WTC11 (cell line): ENCODE results near the gene TANC1. TPM values are rescaled to one million over a fixed set of nuclear protein-coding genes. Genes with fewer than 3 reads are reported as not detected.

ENCODE experiments used
- ATAC-seq: fragments of 200-7000 bp; cut with Tn5 transposase; 2 replicates; pipeline ENCODE4 v1.10.0; 2021; ENCODE audit warnings: mild to moderate bottlenecking, moderate library complexity
- CTCF ChIA-PET: fragments of 300-600 bp; sonication (Branson Sonifier 250); formaldehyde crosslinking; loops from one replicate; lab custom pipeline; 2021; ENCODE audit warnings: antibody characterized with exemption; lab: Charles Lee
- POLR2A ChIA-PET: fragments of 350-600 bp; sonication (Branson Sonifier 250); formaldehyde crosslinking; loops from one replicate; lab custom pipeline; 2021; ENCODE audit warnings: antibody characterized with exemption; lab: Charles Lee
- DNase-seq: peaks from one replicate; pipeline ENCODE4 v3.0.0; 2021; ENCODE audit warnings: low spot score
- H3K27ac Mint-ChIP-seq: 2 replicates; pipeline ENCODE4 v1.8.0; 2021; ENCODE audit warnings: mixed read lengths
- H3K27me3 Mint-ChIP-seq: 2 replicates; pipeline ENCODE4 v1.8.0; 2021; ENCODE audit warnings: low read depth, mild to moderate bottlenecking, moderate library complexity, mixed read lengths
- H3K36me3 Mint-ChIP-seq: 2 replicates; pipeline ENCODE4 v1.8.0; 2021; ENCODE audit warnings: mixed read lengths
- H3K4me1 Mint-ChIP-seq: 2 replicates; pipeline ENCODE4 v1.8.0; 2022; ENCODE audit warnings: mixed read lengths
- H3K4me3 Mint-ChIP-seq: 2 replicates; pipeline ENCODE4 v1.8.0; 2021; ENCODE audit warnings: mild to moderate bottlenecking, moderate library complexity, mixed read lengths
- H3K9me3 Mint-ChIP-seq: 2 replicates; pipeline ENCODE4 v1.8.0; 2021; ENCODE audit warnings: mixed read lengths
- ATF1 ChIP-seq: sonication (generic); formaldehyde crosslinking; IDR thresholded peaks from 2 replicates; pipeline ENCODE4 v1.8.1; 2023; ENCODE audit warnings: mild to moderate bottlenecking, moderate library complexity, missing genetic modification reagents
- FOXJ3 ChIP-seq: sonication (generic); formaldehyde crosslinking; IDR thresholded peaks from 2 replicates; pipeline ENCODE4 v1.9.0; 2021; ENCODE audit warnings: missing genetic modification reagents, mild to moderate bottlenecking, borderline replicate concordance
- GABPB1 ChIP-seq: sonication (generic); formaldehyde crosslinking; IDR thresholded peaks from 2 replicates; pipeline ENCODE4 v1.8.1; 2023; ENCODE audit warnings: mild to moderate bottlenecking, missing genetic modification reagents
- GRHL2 ChIP-seq: fragments of 250-450 bp; sonication (Bioruptor Pico); IDR thresholded peaks from 2 replicates; pipeline ENCODE4 v1.8.0; 2022; ENCODE audit warnings: mild to moderate bottlenecking, moderate library complexity; ENCODE audit not compliant: insufficient replicate concordance, severe bottlenecking
- ZNF396 ChIP-seq: fragments of 250-450 bp; sonication (Bioruptor Pico); IDR thresholded peaks from 2 replicates; pipeline ENCODE4 v1.8.0; 2021; ENCODE audit warnings: mild to moderate bottlenecking, moderate library complexity, borderline replicate concordance
- total RNA-seq: library from RNA; stranded (reverse); gene quantifications from 3 replicates; pipeline ENCODE4 v1.2.3, GENCODE V29; 2021
- TF ChIP-seq, protein P1 (sequence below): sonication (generic); formaldehyde crosslinking; IDR thresholded peaks from 2 replicates; pipeline ENCODE4 v1.8.1; 2022; ENCODE audit warnings: missing genetic modification reagents, borderline replicate concordance
- TF ChIP-seq, protein P2 (sequence below): fragments of 250-450 bp; sonication (Bioruptor Pico); conservative IDR thresholded peaks from 2 replicates; pipeline ENCODE4 v1.9.0; 2021; ENCODE audit warnings: mild to moderate bottlenecking
- TF ChIP-seq, protein P3 (sequence below): sonication (generic); formaldehyde crosslinking; IDR thresholded peaks from 2 replicates; pipeline ENCODE4 v1.8.0; 2022; ENCODE audit warnings: missing genetic modification reagents
- TF ChIP-seq, protein P4 (sequence below): fragments of 250-450 bp; sonication (Bioruptor Pico); IDR thresholded peaks from 2 replicates; pipeline ENCODE4 v1.9.0; 2021; ENCODE audit warnings: mild to moderate bottlenecking, borderline replicate concordance
- TF ChIP-seq, protein P5 (sequence below): sonication (generic); formaldehyde crosslinking; IDR thresholded peaks from 2 replicates; pipeline ENCODE4 v1.8.1; 2023; ENCODE audit warnings: mild to moderate bottlenecking, missing genetic modification reagents, moderate library complexity
- TF ChIP-seq, protein P6 (sequence below): sonication (generic); formaldehyde crosslinking; IDR thresholded peaks from 2 replicates; pipeline ENCODE4 v1.8.0; 2023; ENCODE audit warnings: mild to moderate bottlenecking, missing genetic modification reagents
- TF ChIP-seq, protein P7 (sequence below): sonication (generic); formaldehyde crosslinking; IDR thresholded peaks from 2 replicates; pipeline ENCODE4 v1.8.0; 2022; ENCODE audit warnings: mild to moderate bottlenecking, missing genetic modification reagents
- TF ChIP-seq, protein P8 (sequence below): sonication (generic); formaldehyde crosslinking; IDR thresholded peaks from 2 replicates; pipeline ENCODE4 v1.8.1; 2023; ENCODE audit warnings: mild to moderate bottlenecking, missing genetic modification reagents, borderline replicate concordance

TANC1 gene
- total RNA-seq, 1 experiment from 2014 or later, result 11.6 TPM

DNA sequence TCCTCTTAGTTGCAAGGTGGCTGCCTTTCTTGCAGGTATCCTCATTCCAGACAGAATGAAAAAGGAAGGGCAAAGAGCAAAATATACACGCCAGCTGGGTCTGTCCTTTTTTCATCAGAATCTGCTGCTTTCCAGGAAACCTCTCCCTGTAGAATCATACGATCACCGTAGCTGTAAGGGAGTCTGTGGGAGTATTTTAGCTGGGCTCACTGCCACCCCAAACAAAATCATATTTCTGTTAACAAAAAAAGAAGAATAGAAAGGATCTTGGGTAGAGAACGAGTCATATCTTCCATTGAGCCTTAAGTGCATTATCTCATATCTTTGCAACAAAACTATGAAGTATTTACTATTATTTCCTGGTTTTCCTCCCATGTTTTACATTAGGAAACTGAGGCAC lies 15.0 kb upstream of the TANC1 start:
- no peak for TF ChIP-seq GRHL2 (CRISPR knock-in tag)
- TF ChIP-seq, protein P1, sequence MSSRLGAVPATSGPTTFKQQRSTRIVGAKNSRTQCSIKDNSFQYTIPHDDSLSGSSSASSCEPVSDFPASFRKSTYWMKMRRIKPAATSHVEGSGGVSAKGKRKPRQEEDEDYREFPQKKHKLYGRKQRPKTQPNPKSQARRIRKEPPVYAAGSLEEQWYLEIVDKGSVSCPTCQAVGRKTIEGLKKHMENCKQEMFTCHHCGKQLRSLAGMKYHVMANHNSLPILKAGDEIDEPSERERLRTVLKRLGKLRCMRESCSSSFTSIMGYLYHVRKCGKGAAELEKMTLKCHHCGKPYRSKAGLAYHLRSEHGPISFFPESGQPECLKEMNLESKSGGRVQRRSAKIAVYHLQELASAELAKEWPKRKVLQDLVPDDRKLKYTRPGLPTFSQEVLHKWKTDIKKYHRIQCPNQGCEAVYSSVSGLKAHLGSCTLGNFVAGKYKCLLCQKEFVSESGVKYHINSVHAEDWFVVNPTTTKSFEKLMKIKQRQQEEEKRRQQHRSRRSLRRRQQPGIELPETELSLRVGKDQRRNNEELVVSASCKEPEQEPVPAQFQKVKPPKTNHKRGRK (CRISPR knock-in tag), result no peak
- TF ChIP-seq ATF1 (CRISPR knock-in tag), result no peak
- TF ChIP-seq, protein P2, sequence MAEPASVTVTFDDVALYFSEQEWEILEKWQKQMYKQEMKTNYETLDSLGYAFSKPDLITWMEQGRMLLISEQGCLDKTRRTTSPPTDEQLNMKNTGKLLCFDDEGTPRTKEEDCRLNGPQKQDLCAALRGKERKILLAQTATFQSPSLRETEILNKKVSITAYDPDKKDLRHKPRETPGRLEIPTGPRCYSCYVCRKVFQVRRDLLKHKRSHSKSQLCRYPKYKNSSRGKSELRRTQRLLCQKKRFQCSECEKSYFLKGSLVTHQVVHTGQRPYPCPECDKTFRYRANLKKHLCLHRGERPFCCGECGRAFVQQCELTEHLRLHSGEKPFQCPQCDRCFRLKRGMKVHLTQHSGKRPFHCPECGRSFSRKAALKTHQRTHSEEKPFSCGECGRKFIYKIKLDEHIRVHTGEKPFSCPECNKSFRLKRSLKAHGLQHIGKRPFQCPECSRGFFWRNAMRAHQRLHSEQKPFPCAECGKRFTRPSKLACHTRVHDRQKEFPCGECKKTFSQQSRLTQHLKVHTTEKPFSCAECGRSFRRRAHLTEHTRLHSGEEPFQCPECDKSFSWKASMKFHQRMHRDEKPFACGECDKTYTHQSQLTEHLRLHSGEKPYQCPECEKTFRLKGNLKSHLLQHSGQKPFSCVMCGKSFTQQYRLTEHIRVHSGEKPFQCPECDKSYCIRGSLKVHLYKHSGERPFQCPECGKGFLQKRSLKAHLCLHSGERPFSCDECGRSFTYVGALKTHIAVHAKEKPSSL (CRISPR knock-in tag), result no peak
- TF ChIP-seq FOXJ3 (CRISPR knock-in tag), result no peak
- TF ChIP-seq, protein P3, sequence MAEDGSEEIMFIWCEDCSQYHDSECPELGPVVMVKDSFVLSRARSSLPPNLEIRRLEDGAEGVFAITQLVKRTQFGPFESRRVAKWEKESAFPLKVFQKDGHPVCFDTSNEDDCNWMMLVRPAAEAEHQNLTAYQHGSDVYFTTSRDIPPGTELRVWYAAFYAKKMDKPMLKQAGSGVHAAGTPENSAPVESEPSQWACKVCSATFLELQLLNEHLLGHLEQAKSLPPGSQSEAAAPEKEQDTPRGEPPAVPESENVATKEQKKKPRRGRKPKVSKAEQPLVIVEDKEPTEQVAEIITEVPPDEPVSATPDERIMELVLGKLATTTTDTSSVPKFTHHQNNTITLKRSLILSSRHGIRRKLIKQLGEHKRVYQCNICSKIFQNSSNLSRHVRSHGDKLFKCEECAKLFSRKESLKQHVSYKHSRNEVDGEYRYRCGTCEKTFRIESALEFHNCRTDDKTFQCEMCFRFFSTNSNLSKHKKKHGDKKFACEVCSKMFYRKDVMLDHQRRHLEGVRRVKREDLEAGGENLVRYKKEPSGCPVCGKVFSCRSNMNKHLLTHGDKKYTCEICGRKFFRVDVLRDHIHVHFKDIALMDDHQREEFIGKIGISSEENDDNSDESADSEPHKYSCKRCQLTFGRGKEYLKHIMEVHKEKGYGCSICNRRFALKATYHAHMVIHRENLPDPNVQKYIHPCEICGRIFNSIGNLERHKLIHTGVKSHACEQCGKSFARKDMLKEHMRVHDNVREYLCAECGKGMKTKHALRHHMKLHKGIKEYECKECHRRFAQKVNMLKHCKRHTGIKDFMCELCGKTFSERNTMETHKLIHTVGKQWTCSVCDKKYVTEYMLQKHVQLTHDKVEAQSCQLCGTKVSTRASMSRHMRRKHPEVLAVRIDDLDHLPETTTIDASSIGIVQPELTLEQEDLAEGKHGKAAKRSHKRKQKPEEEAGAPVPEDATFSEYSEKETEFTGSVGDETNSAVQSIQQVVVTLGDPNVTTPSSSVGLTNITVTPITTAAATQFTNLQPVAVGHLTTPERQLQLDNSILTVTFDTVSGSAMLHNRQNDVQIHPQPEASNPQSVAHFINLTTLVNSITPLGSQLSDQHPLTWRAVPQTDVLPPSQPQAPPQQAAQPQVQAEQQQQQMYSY, result no peak
- TF ChIP-seq, protein P4, sequence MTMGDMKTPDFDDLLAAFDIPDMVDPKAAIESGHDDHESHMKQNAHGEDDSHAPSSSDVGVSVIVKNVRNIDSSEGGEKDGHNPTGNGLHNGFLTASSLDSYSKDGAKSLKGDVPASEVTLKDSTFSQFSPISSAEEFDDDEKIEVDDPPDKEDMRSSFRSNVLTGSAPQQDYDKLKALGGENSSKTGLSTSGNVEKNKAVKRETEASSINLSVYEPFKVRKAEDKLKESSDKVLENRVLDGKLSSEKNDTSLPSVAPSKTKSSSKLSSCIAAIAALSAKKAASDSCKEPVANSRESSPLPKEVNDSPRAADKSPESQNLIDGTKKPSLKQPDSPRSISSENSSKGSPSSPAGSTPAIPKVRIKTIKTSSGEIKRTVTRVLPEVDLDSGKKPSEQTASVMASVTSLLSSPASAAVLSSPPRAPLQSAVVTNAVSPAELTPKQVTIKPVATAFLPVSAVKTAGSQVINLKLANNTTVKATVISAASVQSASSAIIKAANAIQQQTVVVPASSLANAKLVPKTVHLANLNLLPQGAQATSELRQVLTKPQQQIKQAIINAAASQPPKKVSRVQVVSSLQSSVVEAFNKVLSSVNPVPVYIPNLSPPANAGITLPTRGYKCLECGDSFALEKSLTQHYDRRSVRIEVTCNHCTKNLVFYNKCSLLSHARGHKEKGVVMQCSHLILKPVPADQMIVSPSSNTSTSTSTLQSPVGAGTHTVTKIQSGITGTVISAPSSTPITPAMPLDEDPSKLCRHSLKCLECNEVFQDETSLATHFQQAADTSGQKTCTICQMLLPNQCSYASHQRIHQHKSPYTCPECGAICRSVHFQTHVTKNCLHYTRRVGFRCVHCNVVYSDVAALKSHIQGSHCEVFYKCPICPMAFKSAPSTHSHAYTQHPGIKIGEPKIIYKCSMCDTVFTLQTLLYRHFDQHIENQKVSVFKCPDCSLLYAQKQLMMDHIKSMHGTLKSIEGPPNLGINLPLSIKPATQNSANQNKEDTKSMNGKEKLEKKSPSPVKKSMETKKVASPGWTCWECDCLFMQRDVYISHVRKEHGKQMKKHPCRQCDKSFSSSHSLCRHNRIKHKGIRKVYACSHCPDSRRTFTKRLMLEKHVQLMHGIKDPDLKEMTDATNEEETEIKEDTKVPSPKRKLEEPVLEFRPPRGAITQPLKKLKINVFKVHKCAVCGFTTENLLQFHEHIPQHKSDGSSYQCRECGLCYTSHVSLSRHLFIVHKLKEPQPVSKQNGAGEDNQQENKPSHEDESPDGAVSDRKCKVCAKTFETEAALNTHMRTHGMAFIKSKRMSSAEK (CRISPR knock-in tag), result no peak
- TF ChIP-seq, protein P5, sequence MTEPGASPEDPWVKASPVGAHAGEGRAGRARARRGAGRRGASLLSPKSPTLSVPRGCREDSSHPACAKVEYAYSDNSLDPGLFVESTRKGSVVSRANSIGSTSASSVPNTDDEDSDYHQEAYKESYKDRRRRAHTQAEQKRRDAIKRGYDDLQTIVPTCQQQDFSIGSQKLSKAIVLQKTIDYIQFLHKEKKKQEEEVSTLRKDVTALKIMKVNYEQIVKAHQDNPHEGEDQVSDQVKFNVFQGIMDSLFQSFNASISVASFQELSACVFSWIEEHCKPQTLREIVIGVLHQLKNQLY, result no peak
- TF ChIP-seq GABPB1 (CRISPR knock-in tag), result no peak
- TF ChIP-seq, protein P6, sequence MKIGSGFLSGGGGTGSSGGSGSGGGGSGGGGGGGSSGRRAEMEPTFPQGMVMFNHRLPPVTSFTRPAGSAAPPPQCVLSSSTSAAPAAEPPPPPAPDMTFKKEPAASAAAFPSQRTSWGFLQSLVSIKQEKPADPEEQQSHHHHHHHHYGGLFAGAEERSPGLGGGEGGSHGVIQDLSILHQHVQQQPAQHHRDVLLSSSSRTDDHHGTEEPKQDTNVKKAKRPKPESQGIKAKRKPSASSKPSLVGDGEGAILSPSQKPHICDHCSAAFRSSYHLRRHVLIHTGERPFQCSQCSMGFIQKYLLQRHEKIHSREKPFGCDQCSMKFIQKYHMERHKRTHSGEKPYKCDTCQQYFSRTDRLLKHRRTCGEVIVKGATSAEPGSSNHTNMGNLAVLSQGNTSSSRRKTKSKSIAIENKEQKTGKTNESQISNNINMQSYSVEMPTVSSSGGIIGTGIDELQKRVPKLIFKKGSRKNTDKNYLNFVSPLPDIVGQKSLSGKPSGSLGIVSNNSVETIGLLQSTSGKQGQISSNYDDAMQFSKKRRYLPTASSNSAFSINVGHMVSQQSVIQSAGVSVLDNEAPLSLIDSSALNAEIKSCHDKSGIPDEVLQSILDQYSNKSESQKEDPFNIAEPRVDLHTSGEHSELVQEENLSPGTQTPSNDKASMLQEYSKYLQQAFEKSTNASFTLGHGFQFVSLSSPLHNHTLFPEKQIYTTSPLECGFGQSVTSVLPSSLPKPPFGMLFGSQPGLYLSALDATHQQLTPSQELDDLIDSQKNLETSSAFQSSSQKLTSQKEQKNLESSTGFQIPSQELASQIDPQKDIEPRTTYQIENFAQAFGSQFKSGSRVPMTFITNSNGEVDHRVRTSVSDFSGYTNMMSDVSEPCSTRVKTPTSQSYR (CRISPR knock-in tag), result no peak
- TF ChIP-seq, protein P7, sequence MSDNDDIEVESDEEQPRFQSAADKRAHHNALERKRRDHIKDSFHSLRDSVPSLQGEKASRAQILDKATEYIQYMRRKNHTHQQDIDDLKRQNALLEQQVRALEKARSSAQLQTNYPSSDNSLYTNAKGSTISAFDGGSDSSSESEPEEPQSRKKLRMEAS (CRISPR knock-in tag), result no peak
- TF ChIP-seq, protein P8, sequence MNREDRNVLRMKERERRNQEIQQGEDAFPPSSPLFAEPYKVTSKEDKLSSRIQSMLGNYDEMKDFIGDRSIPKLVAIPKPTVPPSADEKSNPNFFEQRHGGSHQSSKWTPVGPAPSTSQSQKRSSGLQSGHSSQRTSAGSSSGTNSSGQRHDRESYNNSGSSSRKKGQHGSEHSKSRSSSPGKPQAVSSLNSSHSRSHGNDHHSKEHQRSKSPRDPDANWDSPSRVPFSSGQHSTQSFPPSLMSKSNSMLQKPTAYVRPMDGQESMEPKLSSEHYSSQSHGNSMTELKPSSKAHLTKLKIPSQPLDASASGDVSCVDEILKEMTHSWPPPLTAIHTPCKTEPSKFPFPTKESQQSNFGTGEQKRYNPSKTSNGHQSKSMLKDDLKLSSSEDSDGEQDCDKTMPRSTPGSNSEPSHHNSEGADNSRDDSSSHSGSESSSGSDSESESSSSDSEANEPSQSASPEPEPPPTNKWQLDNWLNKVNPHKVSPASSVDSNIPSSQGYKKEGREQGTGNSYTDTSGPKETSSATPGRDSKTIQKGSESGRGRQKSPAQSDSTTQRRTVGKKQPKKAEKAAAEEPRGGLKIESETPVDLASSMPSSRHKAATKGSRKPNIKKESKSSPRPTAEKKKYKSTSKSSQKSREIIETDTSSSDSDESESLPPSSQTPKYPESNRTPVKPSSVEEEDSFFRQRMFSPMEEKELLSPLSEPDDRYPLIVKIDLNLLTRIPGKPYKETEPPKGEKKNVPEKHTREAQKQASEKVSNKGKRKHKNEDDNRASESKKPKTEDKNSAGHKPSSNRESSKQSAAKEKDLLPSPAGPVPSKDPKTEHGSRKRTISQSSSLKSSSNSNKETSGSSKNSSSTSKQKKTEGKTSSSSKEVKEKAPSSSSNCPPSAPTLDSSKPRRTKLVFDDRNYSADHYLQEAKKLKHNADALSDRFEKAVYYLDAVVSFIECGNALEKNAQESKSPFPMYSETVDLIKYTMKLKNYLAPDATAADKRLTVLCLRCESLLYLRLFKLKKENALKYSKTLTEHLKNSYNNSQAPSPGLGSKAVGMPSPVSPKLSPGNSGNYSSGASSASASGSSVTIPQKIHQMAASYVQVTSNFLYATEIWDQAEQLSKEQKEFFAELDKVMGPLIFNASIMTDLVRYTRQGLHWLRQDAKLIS, result no peak
- no peak for TF ChIP-seq ZNF396 (CRISPR knock-in tag)
- H3K4me1 Mint-ChIP-seq, result peaks cover 2% of the 10 kb centered on the region; the same call in 1 of the 2 replicates
- ChIA-PET POLR2A (interaction anchor here (1.2 kb wide), 1 partner anchor 15 kb away, joined by 5 read pairs; the partner anchor contains the start of gene TANC1), CTCF (interaction anchor here (1.6 kb wide), 1 partner anchor 166 kb away, joined by 5 read pairs; no protein-coding TSS in a partner anchor)
- no peaks in the 10 kb centered on the region; the same call in 1 of the 2 replicates for H3K27me3 Mint-ChIP-seq
- ATAC-seq (no peak), DNase-seq (no peak)
- H3K27ac Mint-ChIP-seq, result no peak overlapping the region
- H3K9me3 Mint-ChIP-seq, result peaks cover 3% of the 10 kb centered on the region
- no peak overlapping the region for H3K4me3 Mint-ChIP-seq
- no peaks in the 10 kb centered on the region for H3K36me3 Mint-ChIP-seq
